Panc1 (cell line): Measurements from ENCODE around the gene L3MBTL3. TPM values are rescaled to one million over a fixed set of nuclear protein-coding genes. Genes with fewer than 3 reads are reported as not detected.

Source experiments
- ATAC-seq: fragments of 200-7000 bp; cut with Tn5 transposase; 2 replicates; pipeline ENCODE4 v1.9.1; 2020; ENCODE audit warnings: mild to moderate bottlenecking, moderate library complexity
- BruUV-seq: library from RNA; stranded (reverse); fragments of 400-500 nt; replicated peaks from 2 replicates; lab custom pipeline; 2021; lab: Mats Ljungman, UMichigan
- CTCF ChIA-PET: fragments of 300-600 bp; sonication (Branson Sonifier 250); formaldehyde crosslinking; loops from one replicate; lab custom pipeline; 2022; ENCODE audit warnings: antibody characterized with exemption; lab: Charles Lee
- POLR2A ChIA-PET: fragments of 300-600 bp; sonication (Branson Sonifier 250); formaldehyde crosslinking; loops from one replicate; lab custom pipeline; 2022; ENCODE audit warnings: antibody characterized with exemption; lab: Charles Lee
- DNase-seq: peaks from one replicate; pipeline ENCODE4 v3.0.0-alpha.2; 2010; ENCODE audit warnings: low read depth, low spot score
- H3K27ac ChIP-seq: 2 replicates; pipeline ENCODE4 v1.5.1; 2011; ENCODE audit warnings: mild to moderate bottlenecking, low read length, inconsistent platforms
- H3K27me3 ChIP-seq: fragments of 200-500 bp; sonication (Bioruptor generic); 2 replicates; pipeline ENCODE4 v1.6.0; 2014; ENCODE audit warnings: low read length, inconsistent platforms; ENCODE audit not compliant: control insufficient read depth, insufficient read depth
- H3K36me3 ChIP-seq: fragments of 200-500 bp; sonication (Bioruptor generic); 2 replicates; pipeline ENCODE4 v1.5.1; 2014; ENCODE audit warnings: inconsistent platforms, mild to moderate bottlenecking, low read length, moderate library complexity; ENCODE audit not compliant: control insufficient read depth, insufficient read depth
- H3K4me1 ChIP-seq: 2 replicates; pipeline ENCODE4 v1.5.1; 2011; ENCODE audit warnings: inconsistent platforms, mild to moderate bottlenecking, low read length, moderate library complexity; ENCODE audit not compliant: control insufficient read depth, insufficient read depth
- H3K4me3 ChIP-seq, 2 experiments: 2 replicates each; pipeline ENCODE4 v1.5.1; 2011 to 2012; ENCODE audit warnings: low read depth in 2 of 2, low read length in 2 of 2, mild to moderate bottlenecking in 2 of 2, inconsistent platforms in 1 of 2, moderate library complexity in 1 of 2
- H3K9me3 ChIP-seq: fragments of 200-500 bp; sonication (Bioruptor generic); 2 replicates; pipeline ENCODE4 v1.5.1; 2014; ENCODE audit warnings: low read depth, mild to moderate bottlenecking, inconsistent platforms, low read length, moderate library complexity; ENCODE audit not compliant: control insufficient read depth, insufficient read depth
- CTCF ChIP-seq: fragments of 450-650 bp; IDR thresholded peaks from 2 replicates; pipeline ENCODE4 v1.5.1; 2017; ENCODE audit warnings: mild to moderate bottlenecking
- POLR2AphosphoS5 ChIP-seq: IDR thresholded peaks from 2 replicates; pipeline ENCODE4 v1.6.1; 2012; ENCODE audit warnings: mild to moderate bottlenecking, low read depth, low read length, moderate library complexity
- REST ChIP-seq, 2 experiments: IDR thresholded peaks; 2 replicates each; pipeline ENCODE4 v1.6.1; 2011 to 2012; ENCODE audit warnings: low read depth in 2 of 2, control low read depth in 1 of 2, low read length in 1 of 2, mild to moderate bottlenecking in 1 of 2, moderate library complexity in 1 of 2; ENCODE audit not compliant: insufficient read depth in 1 of 2
- SIN3A ChIP-seq: IDR thresholded peaks from 2 replicates; pipeline ENCODE4 v1.6.1; 2012; ENCODE audit warnings: low read depth, mild to moderate bottlenecking, low read length, moderate library complexity, borderline replicate concordance; ENCODE audit not compliant: insufficient read depth
- TCF7L2 ChIP-seq: IDR thresholded peaks from 2 replicates; pipeline ENCODE4 v1.6.1; 2011; ENCODE audit warnings: mild to moderate bottlenecking, low read depth, low read length, inconsistent platforms
- in situ Hi-C: cut with HindIII; loops from 2 replicates; pipeline ENCODE4 v1.10.0; 2016; ENCODE audit warnings: low sequenced_read_pairs, low pct_unique_long_range_greater_than_20kb
- intact Hi-C: fragments of 100-400 bp; cut with micrococcal nuclease; formaldehyde crosslinking; loops from one replicate; pipeline ENCODE4 v1.10.0; 2022; ENCODE audit not compliant: unreplicated experiment
- total RNA-seq: library from RNA; stranded (reverse); gene quantifications from one replicate; pipeline ENCODE4 v1.2.1, GENCODE V29; 2021; ENCODE audit not compliant: unreplicated experiment

L3MBTL3 gene
- total RNA-seq, 1 experiment from 2014 or later = 4.2 TPM

GRCh38 chr6:129994410-129994809 lies 24.0 kb upstream of the L3MBTL3 start:
- H3K4me1 ChIP-seq = no peaks in the 10 kb centered on the region
- no peak overlapping the region for H3K27ac ChIP-seq
- 0 out of 2 replicates have a peak, but pooled peaks cover 2% of the 10 kb centered on the region for H3K27me3 ChIP-seq
- ChIA-PET POLR2A (no interaction called here), CTCF (no interaction called here)
- no peaks in the 10 kb centered on the region for H3K9me3 ChIP-seq
- no TSS peak for BruUV-seq
- no peaks in the 10 kb centered on the region for H3K36me3 ChIP-seq
- no peak for DNase-seq
- in situ Hi-C loops (no loop called here), intact Hi-C loops (no loop called here)
- ATAC-seq = no peak
- no peak overlapping the region for H3K4me3 ChIP-seq
- no peak for TF ChIP-seq SIN3A
- no peak for TF ChIP-seq CTCF
- TF ChIP-seq POLR2AphosphoS5 = no peak
- TF ChIP-seq TCF7L2 = no peak
- no peak for TF ChIP-seq REST (IDR thresholded peaks at IDR 0.05; ENCODE audit: insufficient read depth in 1 of 2, low read depth in 2 of 2, low read length in 1 of 2)

GRCh38 chr6:129996387-129996786 lies 22.0 kb upstream of the L3MBTL3 start:
- Histone ChIP-seq H3K27ac (no peak overlapping the region), H3K4me1 (no peaks in the 10 kb centered on the region), H3K36me3 (no peaks in the 10 kb centered on the region), H3K27me3 (0 out of 2 replicates have a peak, but pooled peaks cover 2% of the 10 kb centered on the region), H3K9me3 (no peaks in the 10 kb centered on the region), H3K4me3 (no peak overlapping the region)
- CTCF ChIA-PET = no interaction called here
- DNase-seq (no peak), ATAC-seq (no peak)
- TF ChIP-seq SIN3A (no peak), CTCF (no peak), REST (IDR thresholded peaks at IDR 0.05; ENCODE audit: insufficient read depth in 1 of 2, low read depth in 2 of 2, low read length in 1 of 2) (no peak), TCF7L2 (no peak), POLR2AphosphoS5 (no peak)
- intact Hi-C loops = no loop called here
- POLR2A ChIA-PET = no interaction called here
- no TSS peak for BruUV-seq
- in situ Hi-C loops = no loop called here
